BJ (cell line): ENCODE data around the gene CBX4. TPM values are rescaled to one million over a fixed set of nuclear protein-coding genes. Genes with fewer than 3 reads are reported as not detected.

Source experiments
- CTCF ChIA-PET: fragments of 350-600 bp; formaldehyde crosslinking; extraction: SDS; loops from one replicate; lab custom pipeline; 2021; ENCODE audit warnings: antibody characterized with exemption, inconsistent platforms; lab: Yijun Ruan, JAX
- POLR2A ChIA-PET: fragments of 300-600 bp; sonication (Branson Sonifier 250); formaldehyde crosslinking; extraction: SDS; loops from one replicate; lab custom pipeline; 2021; ENCODE audit warnings: antibody characterized with exemption; lab: Charles Lee
- DNase-seq: peaks from one replicate; pipeline ENCODE4 v3.0.0-alpha.2; 2011; ENCODE audit warnings: low read depth
- H3K27me3 ChIP-seq: 2 replicates; pipeline ENCODE4 v1.6.0; 2011; ENCODE audit warnings: low read length; ENCODE audit not compliant: control insufficient read depth, insufficient read depth
- H3K36me3 ChIP-seq: 2 replicates; pipeline ENCODE4 v1.5.1; 2011; ENCODE audit warnings: low read length; ENCODE audit not compliant: control insufficient read depth, insufficient read depth
- H3K4me3 ChIP-seq: 2 replicates; pipeline ENCODE4 v1.5.1; 2011; ENCODE audit warnings: low read depth, mild to moderate bottlenecking, control low read depth, low read length
- polyA plus RNA-seq: library from polyadenylated mRNA; depleted of rRNA; stranded (reverse); fragments of >200 nt; gene quantifications from 2 replicates; pipeline ENCODE4 v1.2.3, GENCODE V29; 2011
- TF ChIP-seq, protein P1 (sequence below): IDR thresholded peaks from 2 replicates; pipeline ENCODE4 v1.5.1; 2011; ENCODE audit warnings: low read depth, mild to moderate bottlenecking, control low read depth, inconsistent platforms, low read length, moderate library complexity; ENCODE audit not compliant: insufficient read depth

The CBX4 gene
- polyA plus RNA-seq, 1 experiment, result 10.4 TPM

DNA sequence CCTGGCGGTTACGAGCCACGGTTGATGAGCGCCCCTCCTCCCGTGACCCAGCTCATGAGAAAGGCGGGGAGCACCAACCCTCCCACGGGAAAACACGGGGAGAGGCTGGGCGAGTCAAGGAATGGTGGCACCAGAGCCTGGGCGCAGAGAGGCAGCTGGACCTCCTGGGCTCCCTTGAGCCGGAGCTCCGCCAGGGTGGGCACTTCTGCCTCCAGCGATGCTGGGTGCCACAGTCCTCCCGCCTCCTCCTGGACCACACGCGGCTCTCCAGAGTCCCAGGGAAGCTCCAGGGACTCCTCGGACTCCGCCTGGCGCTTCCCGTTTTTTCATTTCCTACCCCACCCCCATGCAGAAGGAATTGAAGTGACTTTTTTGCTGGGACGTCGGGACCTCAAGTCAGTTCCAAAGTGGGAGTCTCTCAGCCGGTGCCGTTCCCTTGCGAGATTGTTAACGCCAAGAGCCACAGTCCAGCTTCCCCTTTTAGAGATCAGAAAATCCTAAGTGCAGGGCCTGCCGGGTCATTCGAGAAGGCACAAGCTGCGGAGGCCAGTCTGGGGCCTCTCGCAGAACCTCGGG lies 35.7 kb downstream of the CBX4 start:
- DNase-seq, result no peak
- Histone ChIP-seq H3K36me3 (no peaks in the 10 kb centered on the region), H3K27me3 (peaks cover 90% of the 10 kb centered on the region), H3K4me3 (no peak overlapping the region)
- CTCF ChIA-PET, result interaction anchor here (1.2 kb wide), 1 partner anchor 38 kb away, joined by 3 read pairs; no protein-coding TSS in a partner anchor
- TF ChIP-seq, protein P1, sequence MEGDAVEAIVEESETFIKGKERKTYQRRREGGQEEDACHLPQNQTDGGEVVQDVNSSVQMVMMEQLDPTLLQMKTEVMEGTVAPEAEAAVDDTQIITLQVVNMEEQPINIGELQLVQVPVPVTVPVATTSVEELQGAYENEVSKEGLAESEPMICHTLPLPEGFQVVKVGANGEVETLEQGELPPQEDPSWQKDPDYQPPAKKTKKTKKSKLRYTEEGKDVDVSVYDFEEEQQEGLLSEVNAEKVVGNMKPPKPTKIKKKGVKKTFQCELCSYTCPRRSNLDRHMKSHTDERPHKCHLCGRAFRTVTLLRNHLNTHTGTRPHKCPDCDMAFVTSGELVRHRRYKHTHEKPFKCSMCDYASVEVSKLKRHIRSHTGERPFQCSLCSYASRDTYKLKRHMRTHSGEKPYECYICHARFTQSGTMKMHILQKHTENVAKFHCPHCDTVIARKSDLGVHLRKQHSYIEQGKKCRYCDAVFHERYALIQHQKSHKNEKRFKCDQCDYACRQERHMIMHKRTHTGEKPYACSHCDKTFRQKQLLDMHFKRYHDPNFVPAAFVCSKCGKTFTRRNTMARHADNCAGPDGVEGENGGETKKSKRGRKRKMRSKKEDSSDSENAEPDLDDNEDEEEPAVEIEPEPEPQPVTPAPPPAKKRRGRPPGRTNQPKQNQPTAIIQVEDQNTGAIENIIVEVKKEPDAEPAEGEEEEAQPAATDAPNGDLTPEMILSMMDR, result no peak
- POLR2A ChIA-PET, result interaction anchor here (0.6 kb wide), 1 partner anchor 38 kb away, joined by 4 read pairs; no protein-coding TSS in a partner anchor

DNA sequence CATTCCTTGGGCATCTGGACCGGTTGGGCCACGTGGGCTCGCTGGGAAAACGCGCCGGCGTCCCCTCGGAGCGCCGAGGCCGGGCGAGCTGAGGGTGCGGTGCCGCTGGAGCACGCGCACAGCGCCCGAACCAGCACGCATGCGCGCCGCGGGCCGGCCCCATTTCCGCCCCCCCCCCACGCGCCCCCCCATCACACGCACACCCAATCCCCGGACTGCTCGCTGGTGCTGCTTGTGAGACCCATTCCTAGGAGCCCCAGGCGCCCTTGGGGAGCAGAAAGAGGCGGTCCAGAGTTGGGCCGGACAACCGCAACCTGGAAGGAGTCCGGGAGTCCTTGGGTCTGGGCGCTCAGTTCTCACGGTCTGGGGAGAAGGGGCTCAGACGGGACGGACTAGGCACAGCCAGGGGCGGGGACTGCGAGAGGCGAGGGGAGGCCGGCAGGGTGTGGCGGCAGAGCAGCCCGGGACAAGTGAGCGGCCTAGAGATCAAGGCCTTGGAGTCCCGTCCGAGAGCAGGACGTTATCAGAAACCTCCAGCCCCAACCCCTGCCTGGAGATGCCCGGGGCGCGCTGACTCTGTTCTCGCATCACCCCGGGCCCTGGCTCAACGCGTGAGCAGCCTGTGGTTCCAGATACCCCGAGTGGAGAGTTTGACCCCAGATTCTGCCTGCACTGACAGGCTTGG lies 36.4 kb downstream of the CBX4 start:
- H3K4me3 ChIP-seq, result no peak overlapping the region
- H3K27me3 ChIP-seq, result peaks cover 87% of the 10 kb centered on the region
- H3K36me3 ChIP-seq, result no peaks in the 10 kb centered on the region
- no peak for DNase-seq
- TF ChIP-seq, protein P1, result no peak
- ChIA-PET CTCF (no interaction called here), POLR2A (interaction anchor here (0.6 kb wide), 1 partner anchor 39 kb away, joined by 4 read pairs; no protein-coding TSS in a partner anchor)

DNA sequence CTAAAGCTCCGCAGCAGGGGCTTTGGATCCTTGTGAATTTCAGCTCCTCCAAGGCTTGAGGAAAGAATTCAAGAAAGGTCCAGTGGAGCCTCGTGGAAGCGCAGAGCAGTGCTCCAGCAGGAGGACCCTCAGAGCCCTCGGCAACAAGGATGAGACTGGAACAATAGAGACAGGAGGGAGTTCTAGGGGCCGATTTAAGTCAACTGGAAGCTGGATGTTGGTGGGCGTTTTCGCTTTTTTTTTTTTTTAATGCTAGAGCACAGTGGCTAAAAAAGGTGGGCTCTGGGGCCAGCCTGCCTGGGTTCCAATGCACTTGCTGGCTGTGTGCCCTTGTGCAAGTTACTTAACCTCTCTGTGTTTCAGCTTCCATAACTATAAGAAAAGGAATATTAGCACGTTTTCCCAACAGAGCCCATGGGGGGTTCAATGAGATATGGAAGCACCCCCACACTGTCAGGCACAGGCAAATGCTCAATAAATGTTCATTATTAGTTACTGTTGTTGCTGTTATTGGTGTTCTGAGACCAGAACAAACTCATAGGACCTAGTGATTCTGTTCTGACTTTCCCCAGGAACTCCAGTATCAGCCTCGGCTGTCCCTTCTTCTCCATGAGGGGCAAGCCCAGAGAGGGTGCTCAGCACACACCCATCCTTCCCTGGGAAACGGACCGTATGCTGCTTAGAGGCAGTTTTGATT lies 37.1 kb downstream of the CBX4 start:
- Histone ChIP-seq H3K4me3 (no peak overlapping the region), H3K36me3 (no peaks in the 10 kb centered on the region), H3K27me3 (peaks cover 80% of the 10 kb centered on the region)
- no peak for DNase-seq
- ChIA-PET POLR2A (no interaction called here), CTCF (interaction anchor here (1.4 kb wide), 1 partner anchor 37 kb away, joined by 3 read pairs; the partner anchor contains the start of gene CBX4)
- TF ChIP-seq, protein P1, result no peak

DNA sequence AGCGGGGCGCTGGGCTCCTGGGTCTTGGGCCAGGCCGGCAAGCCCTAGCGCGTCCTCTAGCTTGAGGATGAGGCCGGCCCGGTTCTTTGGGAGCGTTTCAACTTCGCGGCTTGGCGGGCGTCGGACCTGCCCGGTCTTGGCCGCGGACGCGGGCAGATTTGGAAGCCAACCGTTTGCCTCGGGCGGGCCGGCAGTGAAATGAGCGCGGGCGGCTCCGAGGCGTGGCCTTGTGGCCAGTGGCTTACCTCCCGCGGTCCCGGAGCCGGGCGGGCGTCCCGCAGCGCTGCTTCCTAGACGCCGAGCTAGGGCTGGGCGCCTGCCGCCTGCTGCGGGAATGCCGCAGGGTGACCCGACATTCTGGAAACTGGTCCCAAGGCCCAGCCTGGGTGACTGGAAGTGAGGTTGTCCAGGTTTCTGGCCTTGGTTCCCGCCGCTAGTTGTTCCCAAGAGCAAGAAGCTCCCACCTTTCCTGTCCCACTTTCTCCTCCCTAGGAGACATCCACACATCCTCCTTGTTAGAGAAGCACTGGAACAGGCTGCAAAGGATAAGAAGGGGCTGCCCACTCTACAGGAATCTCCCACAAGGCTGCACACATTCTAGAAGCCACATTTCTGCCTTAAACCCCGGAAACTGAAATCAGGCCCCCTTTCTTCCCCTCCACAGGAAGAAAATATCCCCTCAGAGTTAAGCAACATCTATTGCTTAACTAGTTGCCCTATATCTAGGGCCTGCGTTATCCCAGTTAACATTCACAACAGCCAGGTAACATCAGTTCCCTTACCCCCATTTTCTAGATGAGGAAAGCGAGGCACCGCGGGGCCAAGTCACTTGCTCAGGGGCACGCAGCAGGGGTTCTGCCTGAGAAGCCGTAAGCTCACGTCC lies 37.8 kb downstream of the CBX4 start:
- H3K36me3 ChIP-seq, result no peaks in the 10 kb centered on the region
- DNase-seq, result no peak
- POLR2A ChIA-PET, result no interaction called here
- no peak overlapping the region for H3K4me3 ChIP-seq
- CTCF ChIA-PET, result interaction anchor here (1.4 kb wide), 1 partner anchor 38 kb away, joined by 3 read pairs; the partner anchor contains the start of gene CBX4
- peaks cover 72% of the 10 kb centered on the region for H3K27me3 ChIP-seq
- TF ChIP-seq, protein P1, result no peak
